Spleen (tissue), 11 donors: Measurements from ENCODE around the gene HDAC8. TPM values are rescaled to one million over a fixed set of nuclear protein-coding genes. Genes with fewer than 3 reads are reported as not detected.

Experiments
- DNase-seq: peaks from one replicate; pipeline ENCODE4 v3.0.0-alpha.2; 2020
- H3K27ac ChIP-seq, 8 donors: fragments of 200-600 bp; sonication (generic) in 7 of 8; 1 replicate in 4 of 8; 2 replicates in 4 of 8; pipeline versions ENCODE4 v1.5.0 to v1.8.0; 2016 to 2021; ENCODE audit warnings: inconsistent platforms in 4 of 8, mild to moderate bottlenecking in 4 of 8, moderate library complexity in 1 of 8
- H3K27me3 ChIP-seq, 7 donors: fragments of 200-600 bp; sonication (generic) in 6 of 7; replicated peaks in 1 of 7; 1 replicate in 4 of 7; 2 replicates in 3 of 7; pipeline versions ENCODE4 v1.5.0 to v1.8.0; 2016 to 2021; ENCODE audit warnings: inconsistent platforms in 3 of 7, mild to moderate bottlenecking in 1 of 7
- H3K36me3 ChIP-seq, 6 donors: fragments of 200-600 bp; sonication (generic) in 5 of 6; 1 replicate in 4 of 6; 2 replicates in 2 of 6; pipeline versions ENCODE4 v1.5.0 to v1.8.0; 2016 to 2021; ENCODE audit warnings: inconsistent platforms in 2 of 6
- H3K4me1 ChIP-seq, 6 donors: fragments of 200-600 bp; sonication (generic) in 5 of 6; 1 replicate in 3 of 6; 2 replicates in 3 of 6; pipeline versions ENCODE4 v1.5.0 to v1.8.0; 2016 to 2021; ENCODE audit warnings: inconsistent platforms in 3 of 6
- H3K4me3 ChIP-seq, 8 donors: fragments of 200-600 bp; sonication (generic) in 7 of 8; 1 replicate in 4 of 8; 2 replicates in 4 of 8; pipeline versions ENCODE4 v1.5.0 to v1.8.0; 2016 to 2021; ENCODE audit warnings: inconsistent platforms in 4 of 8, mild to moderate bottlenecking in 4 of 8, moderate library complexity in 2 of 8
- H3K9me3 ChIP-seq, 8 donors: fragments of 200-600 bp; sonication (generic) in 7 of 8; 1 replicate in 4 of 8; 2 replicates in 4 of 8; pipeline versions ENCODE4 v1.5.0 to v1.8.0; 2016 to 2021; ENCODE audit warnings: inconsistent platforms in 4 of 8
- POLR2A ChIP-seq, 3 donors: fragments of 450-650 bp; IDR thresholded peaks; one replicate each; pipeline ENCODE4 v1.5.1; 2017; ENCODE audit warnings: antibody characterized with exemption in 3 of 3, mild to moderate bottlenecking in 1 of 3
- POLR2AphosphoS5 ChIP-seq, 3 donors: sonication (generic); formaldehyde crosslinking; IDR thresholded peaks; one replicate each; pipeline ENCODE4 v1.5.1; 2017; ENCODE audit warnings: antibody characterized with exemption in 3 of 3
- WGBS, 5 donors: extraction: QIAGEN DNeasy Blood & Tissue Kit in 3 of 5; methylation state at CpG; one replicate each; pipeline versions ENCODE4 v1.1.5 to v1.1.7; 2013 to 2018; 5-methylcytosine and 5-hydroxymethylcytosine counted together
- intact Hi-C: fragments of 100-400 bp; cut with DNase I; formaldehyde crosslinking; loops from one replicate; pipeline ENCODE4 v1.15.0; 2023; ENCODE audit warnings: low total_unique reads
- polyA plus RNA-seq, 3 donors: library from polyadenylated mRNA; stranded (reverse); fragments of 200-250 nt; gene quantifications; one replicate each; pipeline ENCODE4 v1.2.1, GENCODE V29; 2013
- total RNA-seq, 7 donors: library from RNA; depleted of rRNA in 3 of 7; stranded (reverse); fragments of >200 nt in 3 of 7; fragmentation: NEBNext Ultra II Directional in 4 of 7; extraction: Animal tissue kit (Norgen Biotek cat#: 25700) in 4 of 7; gene quantifications; one replicate each; pipeline versions ENCODE4 v1.1.0 to v1.2.1, GENCODE V29; 2016 to 2021
- TF ChIP-seq, protein P1 (sequence below), 11 experiments: fragments of 200-600 bp in 7 of 11; fragments of 450-650 bp in 4 of 11; sonication (generic) in 4 of 11; IDR thresholded peaks in 8 of 11; conservative IDR thresholded peaks in 3 of 11; 1 replicate in 7 of 11; 2 replicates in 4 of 11; pipeline versions ENCODE4 v1.4.0 to v1.8.0; 2016 to 2021; ENCODE audit warnings: antibody characterized with exemption in 11 of 11, inconsistent platforms in 4 of 11, mild to moderate bottlenecking in 1 of 11
- donor health status: healthy with polysubstance abuse.
- donor health status: DM: no; HTN: no; CAD: no; lungs with moderate emphysema.
- donor health status: DM: no; HTN: no; CAD: no.
- donor health status: Bipolar disorder and iron deficiency.
- donor health status: healthy.
- donor health status: DM: no; HTN: no; CAD: no.
- donor health status: DM: yes; HTN: yes; CAD: no.

HDAC8 gene
- total and polyA plus RNA-seq, 10 donors, result 15.6 to 54.6 (median 33.5) TPM

DNA sequence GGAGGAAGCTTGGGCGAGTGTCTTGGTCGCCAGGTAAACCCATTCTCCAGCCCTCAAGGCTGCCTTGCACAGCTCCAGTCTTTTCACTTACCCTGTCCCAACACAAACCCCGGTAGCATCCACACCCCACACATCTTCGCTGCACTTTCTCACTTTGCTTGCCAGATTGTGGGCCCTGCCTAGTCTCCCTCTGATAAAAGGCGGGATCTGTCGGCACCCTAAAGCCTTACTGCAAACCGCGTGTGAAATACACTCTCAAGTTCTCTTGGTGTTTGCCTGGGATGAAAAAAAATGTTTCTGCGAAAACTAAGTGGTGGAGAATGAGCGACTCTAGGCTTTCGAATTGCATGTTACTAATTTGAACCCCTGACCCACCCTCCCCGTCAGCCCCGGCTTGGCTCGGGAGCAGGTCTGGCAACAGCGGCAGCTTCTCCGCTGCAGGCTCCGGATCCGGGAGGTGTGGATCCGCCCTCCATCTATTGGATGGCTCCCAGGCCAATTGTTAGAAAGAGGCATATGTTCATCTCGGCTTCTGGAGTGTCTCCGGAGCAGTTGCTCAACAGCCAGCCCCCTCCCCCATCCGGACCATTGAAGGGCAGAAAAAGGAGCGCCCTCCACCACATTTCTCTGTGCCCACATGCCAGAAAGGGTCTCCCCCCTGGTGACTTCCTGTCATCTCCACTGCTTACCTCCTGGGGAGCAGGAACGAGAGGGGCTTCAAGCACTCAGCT is 263.9 kb downstream of the HDAC8 start:
- intact Hi-C loops, result no loop called here
- peak overlapping the region in 6 of 8 donors; percentile 6 to 72 (median 16) for H3K4me3 ChIP-seq
- peaks cover 10 to 50% (median 38%) of the 10 kb centered on the region in 6 donors for H3K4me1 ChIP-seq
- H3K9me3 ChIP-seq, result no peaks in the 10 kb centered on the region
- TF ChIP-seq, protein P1, sequence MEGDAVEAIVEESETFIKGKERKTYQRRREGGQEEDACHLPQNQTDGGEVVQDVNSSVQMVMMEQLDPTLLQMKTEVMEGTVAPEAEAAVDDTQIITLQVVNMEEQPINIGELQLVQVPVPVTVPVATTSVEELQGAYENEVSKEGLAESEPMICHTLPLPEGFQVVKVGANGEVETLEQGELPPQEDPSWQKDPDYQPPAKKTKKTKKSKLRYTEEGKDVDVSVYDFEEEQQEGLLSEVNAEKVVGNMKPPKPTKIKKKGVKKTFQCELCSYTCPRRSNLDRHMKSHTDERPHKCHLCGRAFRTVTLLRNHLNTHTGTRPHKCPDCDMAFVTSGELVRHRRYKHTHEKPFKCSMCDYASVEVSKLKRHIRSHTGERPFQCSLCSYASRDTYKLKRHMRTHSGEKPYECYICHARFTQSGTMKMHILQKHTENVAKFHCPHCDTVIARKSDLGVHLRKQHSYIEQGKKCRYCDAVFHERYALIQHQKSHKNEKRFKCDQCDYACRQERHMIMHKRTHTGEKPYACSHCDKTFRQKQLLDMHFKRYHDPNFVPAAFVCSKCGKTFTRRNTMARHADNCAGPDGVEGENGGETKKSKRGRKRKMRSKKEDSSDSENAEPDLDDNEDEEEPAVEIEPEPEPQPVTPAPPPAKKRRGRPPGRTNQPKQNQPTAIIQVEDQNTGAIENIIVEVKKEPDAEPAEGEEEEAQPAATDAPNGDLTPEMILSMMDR (IDR thresholded peaks at IDR 0.05 in 8 of 11, conservative IDR thresholded peaks at IDR 0.05 in 3 of 11), result no peak
- TF ChIP-seq POLR2AphosphoS5 (IDR thresholded peaks at IDR 0.05) (no peak), POLR2A (IDR thresholded peaks at IDR 0.05) (no peak)
- no peaks in the 10 kb centered on the region for H3K36me3 ChIP-seq
- no peak overlapping the region for H3K27ac ChIP-seq
- 1 to 17% (median 2%) methylated on average over 10 to 24 of the region's 24 CpGs for WGBS, 5 donors
- peak; percentile 80 for DNase-seq
- H3K27me3 ChIP-seq, result peaks cover 10 to 85% (median 63%) of the 10 kb centered on the region in 7 donors

DNA sequence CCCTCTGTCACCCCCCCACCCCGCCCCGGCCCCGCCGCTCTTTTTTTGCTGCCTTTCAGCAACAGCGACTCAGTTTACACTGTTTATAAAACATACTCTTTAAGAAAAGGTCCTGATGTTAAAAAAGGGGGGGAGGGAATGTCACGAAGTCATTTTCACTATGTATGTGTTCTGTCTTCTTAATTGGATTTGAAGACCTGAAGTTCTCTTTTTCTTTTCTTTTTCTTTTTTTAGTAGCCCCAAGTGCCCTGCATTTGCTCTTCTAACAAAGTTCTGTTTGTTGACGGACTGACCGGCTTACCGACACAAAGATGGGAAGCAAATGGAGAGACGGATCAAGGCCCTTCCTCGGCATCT is 264.5 kb downstream of the HDAC8 start:
- Histone ChIP-seq H3K36me3 (no peaks in the 10 kb centered on the region), H3K9me3 (no peaks in the 10 kb centered on the region), H3K4me3 (peak overlapping the region in 6 of 8 donors; percentile 3 to 72 (median 12)), H3K27me3 (peaks cover 10 to 91% (median 68%) of the 10 kb centered on the region in 7 donors), H3K4me1 (peaks cover 10 to 50% (median 38%) of the 10 kb centered on the region in 6 donors), H3K27ac (no peak overlapping the region)
- TF ChIP-seq, protein P1 (IDR thresholded peaks at IDR 0.05 in 8 of 11, conservative IDR thresholded peaks at IDR 0.05 in 3 of 11), result no peak
- TF ChIP-seq POLR2A (IDR thresholded peaks at IDR 0.05), result no peak
- TF ChIP-seq POLR2AphosphoS5 (IDR thresholded peaks at IDR 0.05), result no peak
- 4 to 26% (median 6%) methylated on average over 11 of the region's 11 CpGs for WGBS, 5 donors
- no peak for DNase-seq
- intact Hi-C loops, result no loop called here

DNA sequence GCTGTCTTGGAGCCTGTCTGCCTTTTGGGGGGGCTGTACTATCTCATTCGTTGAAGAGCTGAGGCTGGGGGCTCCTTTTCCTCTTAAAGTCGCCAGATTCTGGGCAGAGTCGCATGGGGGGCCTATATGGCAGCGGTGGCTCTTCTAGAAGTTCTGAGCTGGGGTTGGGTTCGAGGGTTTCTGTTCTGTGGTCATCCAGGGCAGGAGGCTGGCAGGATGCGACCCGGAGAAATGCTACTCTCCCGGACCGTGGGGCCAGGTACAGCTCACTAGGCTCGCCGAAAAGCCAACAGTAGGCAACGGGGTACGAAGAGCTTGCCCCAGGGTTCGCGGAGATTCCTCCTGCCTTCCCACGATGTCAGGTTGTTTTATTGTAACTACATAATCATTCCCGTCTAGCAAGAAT is 265.0 kb downstream of the HDAC8 start:
- WGBS, 5 donors, result 5 to 35% (median 9%) methylated on average over 7 to 17 of the region's 17 CpGs
- Histone ChIP-seq H3K9me3 (no peaks in the 10 kb centered on the region), H3K4me1 (peaks cover 10 to 50% (median 38%) of the 10 kb centered on the region in 6 donors), H3K36me3 (no peaks in the 10 kb centered on the region), H3K27ac (no peak overlapping the region), H3K27me3 (peaks cover 10 to 96% (median 73%) of the 10 kb centered on the region in 7 donors), H3K4me3 (peak overlapping the region in 6 of 8 donors; percentile 47 to 72 (median 47))
- intact Hi-C loops, result no loop called here
- no peak for DNase-seq
- TF ChIP-seq POLR2A (IDR thresholded peaks at IDR 0.05), result no peak
- no peak for TF ChIP-seq POLR2AphosphoS5 (IDR thresholded peaks at IDR 0.05)
- TF ChIP-seq, protein P1 (IDR thresholded peaks at IDR 0.05 in 8 of 11, conservative IDR thresholded peaks at IDR 0.05 in 3 of 11), result no peak

DNA sequence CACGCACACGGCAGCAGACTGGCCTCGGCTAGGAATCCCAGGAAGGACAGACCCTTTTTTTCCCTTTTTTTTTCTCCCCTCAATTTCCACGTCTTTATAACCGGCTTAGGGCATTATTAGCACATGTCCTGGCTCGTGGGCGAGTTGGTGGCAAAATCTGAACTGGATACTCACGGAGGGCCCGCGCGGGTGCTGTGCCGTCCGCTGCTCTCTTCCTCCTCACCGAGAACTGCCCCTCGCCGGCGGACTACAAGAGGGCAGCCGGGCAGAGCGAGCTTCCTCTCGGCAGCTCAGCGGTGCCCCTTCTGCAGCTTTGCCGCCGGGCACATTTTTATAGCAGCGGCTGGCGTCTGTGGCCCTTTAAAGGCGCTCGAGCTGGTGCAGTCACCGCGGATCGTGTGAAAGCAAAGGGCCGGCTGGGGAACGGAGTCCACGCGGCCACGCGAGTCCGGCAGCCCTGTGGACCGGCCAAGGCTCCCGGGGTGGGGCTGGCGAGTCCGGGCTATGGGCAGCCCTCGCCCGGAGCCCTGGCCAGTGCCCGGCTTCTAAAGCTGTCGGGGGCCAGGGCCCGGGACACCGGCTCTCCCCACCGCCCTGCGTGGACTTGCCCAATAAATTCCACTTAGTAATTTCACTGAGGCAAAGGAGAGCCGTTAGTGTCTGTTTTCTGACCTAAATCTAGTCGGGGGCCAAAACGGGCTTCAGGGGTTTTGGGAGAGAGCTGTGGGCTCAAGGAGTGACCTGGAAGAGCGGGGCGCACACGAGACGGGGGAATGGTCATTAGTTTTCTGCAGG is 265.6 kb downstream of the HDAC8 start:
- 0 to 26% (median 3%) methylated on average over 21 to 56 of the region's 56 CpGs for WGBS, 5 donors

More for the DNA sequence above, 265.6 kb downstream of the HDAC8 start:
- Histone ChIP-seq H3K27ac (no peak overlapping the region), H3K9me3 (no peaks in the 10 kb centered on the region), H3K27me3 (peaks cover 10 to 96% (median 78%) of the 10 kb centered on the region in 7 donors), H3K4me3 (peak overlapping the region; percentile 27 to 72 (median 47)), H3K4me1 (peaks cover 10 to 50% (median 38%) of the 10 kb centered on the region in 6 donors), H3K36me3 (no peaks in the 10 kb centered on the region)
- intact Hi-C loops, result no loop called here
- TF ChIP-seq POLR2AphosphoS5 (IDR thresholded peaks at IDR 0.05) (peak in 2 of 3 donors; percentile 49 to 55), POLR2A (IDR thresholded peaks at IDR 0.05) (no peak)
- peak; percentile 88 for DNase-seq
